Measurements from ENCODE around the gene ACSS1.
"Not testable (repeated sequence)": the region's sequence is repeated elsewhere in the genome, so short reads cannot be mapped to it uniquely, and the experiment has no call there.

Gene ACSS1

DNA sequence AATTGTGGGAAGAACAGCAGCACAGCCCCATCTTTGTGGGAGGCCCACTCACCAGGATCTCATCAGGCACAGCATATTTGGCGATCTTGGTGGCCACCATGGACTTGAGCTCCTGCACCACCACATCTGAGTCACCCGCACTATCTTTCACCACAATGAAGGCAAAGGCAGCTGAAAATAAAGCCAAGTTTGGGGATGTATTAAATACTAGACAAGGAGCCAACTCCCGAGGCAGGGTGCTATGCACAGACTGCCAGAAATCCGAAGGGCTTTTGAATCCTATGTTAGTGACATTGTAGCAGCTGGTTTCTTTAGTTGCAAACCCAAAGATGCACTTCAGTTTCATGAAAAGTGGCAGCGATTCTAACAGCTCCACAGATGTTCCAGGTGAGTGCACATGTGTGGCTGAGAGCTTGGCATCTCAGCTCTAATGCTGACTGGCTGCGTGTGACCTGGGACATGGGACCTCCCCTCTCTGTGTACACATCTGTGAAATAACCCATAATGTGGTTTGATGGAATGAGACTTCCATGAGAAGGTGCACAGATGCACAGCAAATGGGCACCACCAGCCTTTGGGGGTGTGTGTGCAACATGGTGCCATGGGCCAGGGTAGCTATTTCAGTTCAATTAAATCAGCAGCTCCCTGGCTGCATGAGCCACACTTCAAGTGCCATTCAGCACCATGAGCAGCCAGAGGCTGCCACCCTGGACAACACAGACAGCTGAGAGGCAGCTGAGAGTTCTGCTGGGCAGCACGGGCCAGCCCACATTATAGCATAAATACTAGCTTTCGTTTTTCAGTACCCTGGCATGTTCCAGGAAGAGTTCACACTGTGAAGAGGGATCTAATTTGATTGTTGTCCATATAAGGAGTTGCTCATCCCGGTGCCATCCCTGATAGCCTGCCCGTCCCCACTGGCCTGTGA, 48.5 kb downstream of the ACSS1 start:
- DNase-seq = no peak

DNA sequence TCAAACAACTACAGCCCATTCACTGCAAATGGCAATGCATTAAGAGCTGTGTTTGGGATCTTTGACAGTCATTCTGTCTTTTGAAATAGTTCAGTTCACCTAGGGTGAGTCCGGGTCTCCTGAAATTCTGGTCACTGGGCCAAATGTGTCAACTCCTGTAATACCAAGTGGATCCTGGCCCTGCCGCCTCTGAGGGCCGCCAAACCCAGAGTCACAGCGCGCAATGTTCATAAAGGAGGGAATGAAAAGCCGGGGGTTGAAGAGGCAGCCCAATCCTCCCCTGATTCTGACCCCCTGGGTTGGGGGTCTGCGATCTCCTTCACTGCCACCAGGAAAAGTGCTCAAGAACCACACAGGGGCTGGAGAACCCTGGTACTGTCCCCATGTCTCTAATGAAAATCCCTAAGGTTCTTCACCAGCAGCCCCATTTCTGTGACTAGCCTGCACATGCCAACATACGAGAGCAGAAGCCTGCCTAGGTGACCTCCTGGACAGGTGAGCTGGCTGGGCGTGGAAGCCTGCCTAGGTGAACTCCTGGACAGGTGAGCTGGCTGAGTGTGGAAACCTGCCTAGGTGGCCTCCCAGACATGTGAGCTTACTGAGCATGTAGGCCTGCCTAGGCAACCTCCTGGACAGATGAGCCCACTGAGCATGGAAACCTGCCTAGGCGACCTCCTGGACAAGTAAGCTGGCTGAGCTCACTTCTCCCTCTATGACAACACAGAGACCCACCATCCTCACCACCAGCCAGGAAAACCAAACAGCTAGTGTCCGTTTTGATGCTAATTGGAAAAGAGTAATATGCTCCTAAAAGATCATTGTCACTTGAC, 49.3 kb downstream of the ACSS1 start:
- DNase-seq = no peak

DNA sequence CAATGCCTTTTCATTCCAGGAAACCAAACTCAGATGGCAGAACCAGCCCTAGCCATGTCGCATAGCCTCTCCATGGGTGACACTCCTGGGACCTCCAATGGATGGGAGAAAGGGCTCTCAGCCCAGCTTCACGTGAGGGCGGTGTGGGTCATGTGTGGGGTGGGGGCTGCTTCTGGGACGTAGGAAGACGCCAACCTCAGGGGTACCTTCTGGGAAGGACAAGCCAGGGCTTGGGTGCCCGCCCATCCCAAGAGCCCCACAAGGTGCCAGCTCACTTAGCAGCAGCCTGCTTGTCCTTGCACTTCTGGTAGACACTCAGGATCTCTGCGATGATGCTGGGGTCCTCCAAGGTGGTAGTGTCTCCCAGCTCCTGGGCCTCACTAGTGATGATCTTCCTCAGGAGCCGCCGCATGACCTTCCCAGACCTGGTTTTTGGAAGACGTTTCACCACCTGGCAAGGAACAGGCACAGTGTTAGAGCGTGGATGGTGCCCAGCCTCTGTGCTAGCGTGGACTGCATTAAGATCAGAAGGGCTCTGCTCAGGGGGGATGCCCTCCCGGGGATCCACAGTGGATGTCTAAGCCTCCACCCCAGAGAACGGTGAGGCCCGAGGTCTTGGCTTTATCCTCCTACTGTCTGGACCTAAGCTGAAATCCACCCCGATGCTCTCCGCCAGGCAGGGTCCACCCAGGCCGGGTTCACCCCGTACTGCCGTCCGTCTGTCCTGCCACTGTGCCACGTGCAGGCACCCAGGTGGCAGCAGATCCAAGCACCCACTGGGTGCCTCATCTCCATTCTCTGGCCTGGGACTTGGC, 50.2 kb downstream of the ACSS1 start:
- no peak for DNase-seq

DNA sequence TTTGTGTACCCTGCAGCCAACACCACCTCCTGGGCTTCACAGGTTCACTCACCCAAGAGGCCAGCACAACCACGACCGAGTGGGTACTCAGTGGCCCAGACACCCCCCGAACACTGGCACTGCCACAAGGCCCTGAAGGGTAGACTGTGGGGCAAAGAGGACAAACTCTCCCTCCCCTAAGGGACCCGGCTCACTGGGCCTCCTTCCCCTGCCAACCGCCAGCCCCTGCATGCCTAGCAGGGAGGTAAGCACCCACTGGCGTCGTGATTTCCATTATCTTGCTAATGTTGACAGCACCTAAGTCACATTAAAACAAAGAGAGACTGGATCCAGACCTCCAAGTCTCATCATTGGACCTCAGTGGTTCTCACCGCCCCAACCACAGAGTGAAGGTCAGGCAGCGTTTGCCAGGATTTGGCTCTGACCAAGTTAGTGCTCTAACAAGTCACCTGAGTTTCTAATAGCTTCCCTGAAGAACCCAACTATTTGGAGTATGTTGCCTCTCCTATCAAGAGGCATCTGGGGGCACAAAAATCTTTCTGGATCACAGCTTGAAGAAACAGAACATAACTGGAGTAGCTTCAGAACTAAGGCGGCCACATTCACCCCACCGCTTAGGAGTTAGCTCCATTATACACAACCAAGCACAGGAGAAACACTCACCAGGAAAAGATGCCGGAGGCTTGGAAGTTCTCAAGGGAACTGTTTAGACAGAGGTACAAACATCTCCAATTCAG, 51.3 kb downstream of the ACSS1 start:
- DNase-seq = no peak

DNA sequence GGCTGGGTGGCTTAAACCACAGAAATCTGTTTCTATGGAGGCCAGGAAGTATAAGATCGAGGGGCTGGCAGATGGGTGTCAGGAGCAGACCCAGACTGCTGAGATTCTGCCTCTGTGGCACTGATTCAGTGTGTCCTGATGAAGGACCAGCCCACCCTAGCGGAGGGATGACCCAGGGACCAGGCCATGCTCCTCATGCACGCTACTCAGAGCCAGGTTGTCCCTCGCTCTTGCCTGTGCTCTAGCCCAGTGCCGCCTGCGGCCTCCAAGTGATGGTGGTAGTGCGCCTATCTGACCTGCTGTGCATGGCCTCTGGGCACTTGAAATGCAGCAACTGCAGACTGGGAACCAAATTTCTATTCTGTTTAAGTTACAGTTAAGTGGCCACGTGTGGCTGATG, 52.3 kb downstream of the ACSS1 start:
- no peak for DNase-seq

DNA sequence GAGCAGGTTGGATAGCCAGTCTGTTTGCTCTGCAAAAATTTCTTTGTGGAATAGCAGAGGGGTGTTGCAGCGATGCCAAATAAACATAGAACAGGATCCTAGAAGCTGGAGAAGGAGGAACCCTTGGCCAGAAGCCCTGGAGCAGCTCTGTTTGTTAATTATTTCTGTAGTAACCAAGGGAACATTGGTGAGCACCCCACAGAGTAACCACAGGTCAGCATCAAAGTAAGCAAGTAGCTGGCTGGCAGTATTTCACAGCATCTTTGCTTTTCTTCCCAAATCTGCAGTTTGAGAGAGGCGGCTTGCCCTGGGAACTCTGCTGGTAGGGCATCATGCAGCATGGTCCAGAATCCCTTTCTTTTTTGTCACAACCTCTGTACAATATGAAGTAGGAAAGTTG, 52.7 kb downstream of the ACSS1 start:
- no peak for DNase-seq

DNA sequence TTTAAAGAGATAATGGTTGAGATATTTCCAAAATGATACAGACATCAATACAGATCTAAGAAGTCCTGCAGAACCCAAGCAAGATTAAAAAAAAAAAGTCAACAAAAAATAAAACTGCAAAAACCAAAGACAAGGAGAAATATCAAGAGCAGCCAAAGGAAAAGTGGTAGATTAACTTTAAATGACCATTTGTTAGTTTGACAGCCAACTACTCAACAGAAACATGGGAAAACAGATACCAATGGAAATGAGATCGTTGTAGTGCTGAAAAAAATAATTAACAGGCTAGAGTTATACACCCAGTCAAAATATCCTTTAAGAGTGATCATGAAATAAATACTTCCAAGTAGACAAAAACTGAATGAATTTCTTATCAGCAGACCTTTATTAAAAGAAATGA, 54.9 kb downstream of the ACSS1 start:
- no peak for DNase-seq

DNA sequence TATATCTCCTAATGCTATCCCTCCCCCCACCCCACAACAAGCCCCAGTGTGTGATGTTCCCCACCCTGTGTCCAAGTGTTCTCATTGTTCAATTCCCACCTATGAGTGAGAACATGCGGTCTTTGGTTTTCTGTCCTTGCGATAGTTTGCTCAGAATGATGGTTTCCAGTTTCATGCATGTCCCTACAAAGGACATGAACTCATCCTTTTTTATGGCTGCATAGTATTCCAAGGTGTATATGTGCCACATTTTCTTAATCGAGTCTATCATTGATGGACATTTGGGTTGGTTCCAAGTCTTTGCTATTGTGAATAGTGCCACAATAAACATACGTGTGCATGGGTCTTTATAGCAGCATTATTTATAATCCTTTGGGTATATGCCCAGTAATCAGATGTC, 56.6 kb downstream of the ACSS1 start:
- not testable (repeated sequence) for DNase-seq

DNA sequence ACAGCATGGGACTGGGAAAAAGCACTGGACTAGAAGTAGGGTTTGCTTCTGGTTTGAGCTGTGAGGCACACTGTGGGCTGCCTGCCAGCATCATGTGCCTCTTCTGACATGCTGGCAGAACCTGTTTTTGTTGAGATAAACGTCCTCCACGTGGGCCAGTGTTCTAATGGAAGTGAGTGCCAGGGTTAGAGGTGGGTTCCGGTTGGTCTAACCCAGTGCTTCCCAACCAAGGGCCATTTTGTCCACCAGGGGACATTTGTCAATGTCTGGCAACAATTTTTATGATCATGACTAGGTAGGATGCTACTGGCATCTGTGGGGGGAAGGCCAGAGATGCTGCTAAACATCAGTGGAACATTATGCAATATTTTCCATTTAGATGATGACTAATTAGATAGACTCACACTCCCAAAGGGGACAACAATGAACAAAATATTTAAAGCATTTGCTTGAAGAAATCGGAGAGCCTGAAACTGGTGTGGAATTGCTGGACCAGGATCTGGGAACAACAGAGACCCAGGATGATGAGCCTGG, 57.6 kb downstream of the ACSS1 start:
- DNase-seq = no peak

DNA sequence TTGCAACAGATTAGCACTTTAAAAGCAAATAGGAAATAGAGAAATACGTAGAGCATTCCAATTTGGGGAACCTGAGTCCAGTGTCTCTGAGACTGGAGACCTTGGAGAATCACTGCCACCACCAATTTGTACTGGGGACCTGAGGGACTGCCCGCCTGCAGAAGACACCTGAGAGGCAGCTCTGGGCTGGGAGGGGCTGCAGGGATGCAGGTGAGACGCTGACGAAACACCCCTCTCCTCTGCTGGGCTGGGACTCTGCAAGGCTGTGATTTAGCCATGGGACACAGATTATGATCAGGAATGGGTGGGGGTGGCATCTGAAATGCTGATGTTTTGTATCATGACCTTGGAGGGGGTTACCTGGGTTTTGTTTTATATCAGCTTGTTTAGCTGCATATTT, 58.4 kb downstream of the ACSS1 start:
- DNase-seq = no peak

DNA sequence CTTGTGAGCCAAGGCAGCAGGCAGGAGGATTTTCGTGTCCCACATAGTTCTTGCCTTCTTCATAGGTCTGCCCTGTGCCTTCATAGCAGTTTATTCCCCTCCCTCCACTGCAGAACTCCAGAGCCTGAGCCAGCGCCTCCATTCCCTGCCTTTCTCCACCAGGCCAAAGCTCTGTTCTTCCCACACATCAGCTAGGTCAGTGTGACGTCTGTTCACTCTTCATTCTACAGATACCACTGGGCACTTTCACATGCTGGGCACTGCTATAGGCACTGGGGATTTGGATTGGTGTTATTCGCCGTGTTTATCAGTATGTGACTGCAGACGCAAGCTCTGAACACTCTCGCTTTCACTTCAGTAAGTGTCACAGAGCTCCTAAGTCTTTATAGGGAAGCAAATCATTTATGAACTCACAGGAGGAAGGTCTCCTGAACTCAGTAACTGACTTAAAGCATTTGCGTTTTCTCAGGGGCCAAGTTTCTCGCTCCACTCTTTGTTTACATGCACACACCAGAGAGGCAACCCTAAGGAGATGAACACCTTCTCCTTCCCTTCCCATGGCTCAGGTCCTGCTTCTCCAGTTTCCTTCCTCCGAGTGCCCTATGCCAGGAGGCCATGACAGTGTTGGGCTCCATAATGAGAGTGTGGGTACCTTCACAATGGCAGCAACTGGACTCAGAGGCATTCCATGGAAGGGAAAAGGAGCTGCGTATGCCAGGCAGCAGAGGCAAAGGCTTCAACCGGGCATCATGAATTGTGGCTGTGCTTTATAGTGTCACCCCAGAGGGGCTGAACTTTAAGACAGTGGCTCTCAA, 59.1 kb downstream of the ACSS1 start:
- DNase-seq = no peak

DNA sequence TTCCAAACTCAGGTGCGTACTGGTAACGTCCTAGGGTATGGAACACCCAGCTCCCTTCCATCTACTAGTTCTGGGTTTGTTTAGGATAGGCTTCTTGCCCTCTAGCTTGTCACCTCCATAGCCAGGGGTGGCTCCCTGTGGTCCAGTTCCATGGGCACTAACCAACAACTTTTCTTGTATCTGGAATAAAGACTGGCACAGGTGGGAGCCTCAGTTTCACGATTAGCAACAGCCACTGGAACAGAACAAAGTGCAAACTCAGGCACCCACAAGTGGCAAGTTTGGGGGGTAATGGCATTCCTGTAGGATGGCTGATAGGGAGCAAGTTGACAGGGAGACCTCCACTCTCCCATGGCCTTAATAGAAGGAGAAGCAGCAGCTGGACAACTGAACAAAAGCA, 59.8 kb downstream of the ACSS1 start:
- DNase-seq = no peak

DNA sequence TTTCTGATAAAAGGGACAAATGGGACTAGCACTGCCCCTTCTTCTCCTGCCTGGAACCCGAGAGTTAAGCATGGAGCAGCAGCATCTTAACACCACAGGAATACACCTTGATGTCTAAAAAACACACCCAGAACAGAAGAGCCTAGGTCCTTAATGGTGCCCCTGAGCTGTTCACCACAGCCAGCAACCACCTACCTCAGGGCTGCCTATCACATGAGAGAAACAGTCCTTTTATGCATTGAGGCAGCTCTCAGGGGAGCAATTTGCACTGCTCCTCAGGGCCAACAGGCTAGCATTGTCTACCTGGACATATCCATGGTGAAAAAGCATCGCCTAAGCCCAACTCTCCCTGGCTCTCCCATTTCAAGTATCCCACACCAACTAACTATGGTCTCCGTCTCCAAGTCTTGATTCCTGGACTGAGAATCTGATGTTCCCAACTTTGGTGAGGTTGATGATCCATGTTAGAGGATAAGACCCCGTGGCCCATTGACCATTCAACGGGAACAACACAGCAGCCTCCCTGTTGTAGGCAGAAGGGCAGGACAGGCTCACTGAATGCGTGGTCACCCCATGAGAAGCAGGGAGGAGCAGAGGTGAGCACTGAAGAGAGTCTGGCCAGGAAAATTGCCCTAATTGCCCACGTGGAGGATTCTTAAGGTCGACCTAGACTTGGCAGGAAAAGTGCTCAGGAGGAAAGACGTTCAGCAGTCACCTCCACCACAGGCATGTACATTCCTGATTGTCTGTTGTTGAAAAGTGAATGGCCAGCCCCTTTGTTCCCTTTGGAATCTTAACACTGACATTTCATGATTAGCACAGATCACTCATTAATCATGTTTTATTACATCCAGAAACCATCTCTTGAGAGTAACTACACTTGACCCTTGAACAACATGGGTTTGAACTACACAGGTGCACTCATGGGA, 61.2 kb downstream of the ACSS1 start:
- no peak for DNase-seq

DNA sequence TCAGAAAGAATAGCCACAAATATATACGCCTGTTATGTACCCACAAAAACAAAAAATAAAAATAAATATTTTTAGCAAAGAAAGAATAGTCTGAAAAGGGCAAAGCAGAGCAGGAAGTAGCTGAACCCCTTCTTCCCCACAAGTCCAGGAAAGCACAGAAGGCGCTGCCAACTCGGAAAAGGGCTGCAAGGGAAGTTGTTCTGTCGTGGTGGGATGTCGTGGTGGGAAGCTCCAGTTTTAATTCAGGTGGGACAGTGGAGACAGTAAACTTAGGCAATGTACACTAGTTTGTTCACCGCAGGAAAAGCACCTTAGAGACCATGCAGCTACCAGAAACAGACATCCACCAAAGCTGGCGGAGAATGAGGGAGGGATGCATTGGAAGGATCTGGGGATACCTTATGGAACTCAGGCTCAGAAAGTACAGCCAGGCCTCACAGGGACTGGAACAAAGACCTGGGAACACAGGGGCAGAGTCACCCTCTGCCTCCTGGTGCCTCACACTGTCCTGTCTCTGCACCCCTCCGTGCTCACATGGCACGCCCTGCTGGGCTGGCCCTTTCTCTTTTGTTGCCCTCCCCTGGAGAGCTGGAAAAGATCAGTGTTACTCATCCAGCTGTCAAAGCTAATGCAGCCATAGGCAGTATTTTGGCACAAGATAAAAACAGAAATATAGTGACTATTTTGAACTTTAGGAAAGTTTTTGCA, 62.0 kb downstream of the ACSS1 start:
- no peak for DNase-seq

DNA sequence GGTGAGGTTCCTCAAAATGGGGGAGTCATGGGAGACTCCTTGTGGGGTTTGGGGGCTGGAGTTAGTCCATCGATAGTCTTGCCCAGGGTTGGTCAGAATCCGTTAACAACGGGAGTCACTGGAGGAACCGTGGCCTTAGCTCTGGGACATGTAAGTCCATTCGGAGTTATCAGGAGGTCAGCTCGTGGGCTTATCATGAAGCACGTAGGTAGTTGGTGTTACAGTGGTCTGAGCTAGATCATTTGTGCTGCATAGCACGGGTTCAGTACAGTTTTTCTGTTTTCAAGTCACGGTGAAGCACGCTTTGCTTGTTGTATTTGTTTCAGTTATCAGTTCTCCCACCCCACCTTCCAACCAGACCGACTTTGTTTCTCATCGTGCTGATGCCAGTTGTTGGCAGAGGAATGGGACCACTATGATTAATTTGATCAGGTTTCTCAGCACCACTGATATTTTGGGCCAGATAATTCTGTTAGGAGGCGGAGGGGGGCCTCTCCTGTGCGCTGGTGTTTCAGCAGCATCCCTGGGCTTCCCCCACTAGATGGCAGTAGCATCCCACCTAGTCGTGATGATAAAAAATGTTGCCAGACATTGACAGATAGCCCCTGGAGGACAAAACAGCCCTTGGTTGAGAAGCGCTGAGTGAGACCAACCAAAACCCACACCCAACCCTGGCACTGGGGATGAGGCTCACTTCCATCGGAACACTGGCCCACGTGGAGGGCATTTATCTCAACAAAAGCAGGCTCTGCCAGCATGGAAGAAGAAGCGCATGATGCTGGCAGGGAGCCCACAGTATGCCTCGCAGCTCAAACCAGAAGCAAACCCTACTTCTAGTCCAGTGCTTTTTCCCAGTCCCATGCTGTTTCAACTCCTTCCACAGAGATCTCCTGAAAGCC, 63.2 kb downstream of the ACSS1 start:
- peak; percentile 90 for DNase-seq

DNA sequence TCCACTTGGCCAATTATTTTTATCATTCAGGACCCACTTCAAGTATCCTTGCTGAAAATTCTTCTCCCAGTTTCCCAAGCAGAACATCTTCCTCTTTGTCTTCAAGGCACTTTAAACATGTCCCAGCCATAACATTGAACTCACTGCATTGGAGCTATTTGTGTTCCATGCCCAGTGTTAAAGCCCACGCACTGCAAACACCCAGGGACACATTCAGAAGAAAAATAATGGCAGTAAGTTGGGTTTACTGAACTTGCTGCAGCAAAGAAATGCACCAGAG, 63.8 kb downstream of the ACSS1 start:
- no peak for DNase-seq

DNA sequence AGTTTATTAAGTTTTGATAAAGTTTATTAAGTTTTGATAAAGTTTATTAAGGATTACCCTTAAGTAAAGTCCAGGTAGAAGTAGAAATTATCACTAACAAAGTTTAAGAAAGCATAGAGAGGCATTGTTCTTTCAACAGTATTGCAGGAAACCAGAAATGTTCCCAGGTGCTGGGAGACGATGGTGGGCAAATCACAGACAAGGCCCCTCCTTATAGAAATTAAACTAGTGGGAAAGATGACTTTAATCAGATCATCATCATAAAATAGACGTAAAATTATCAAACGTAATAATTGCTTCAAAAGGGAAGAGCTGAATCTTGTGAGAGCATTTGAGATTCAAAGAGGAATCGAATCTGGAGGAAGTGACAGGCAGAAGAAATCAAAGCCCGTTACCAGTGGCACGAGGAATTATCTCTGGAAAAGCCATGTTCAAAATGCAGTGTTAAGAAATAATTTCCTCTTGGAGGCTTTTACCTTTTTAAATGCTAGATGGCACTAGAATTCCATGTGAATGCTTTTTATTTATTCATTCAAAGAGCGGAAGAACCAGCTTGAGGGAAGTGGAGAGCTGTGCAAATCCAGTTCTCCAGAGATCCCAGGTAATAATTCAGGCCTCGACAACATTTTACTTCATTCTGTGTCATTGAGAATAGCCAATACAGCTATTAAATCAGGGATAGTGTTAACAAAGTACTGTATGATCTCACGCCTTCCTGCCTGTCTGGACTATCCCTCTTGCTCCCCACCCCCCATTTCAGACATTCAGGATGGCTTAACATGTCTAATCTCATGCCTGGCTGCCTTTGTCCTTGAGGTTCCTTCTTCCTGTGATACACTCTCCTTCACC, 64.4 kb downstream of the ACSS1 start:
- DNase-seq = no peak

Data from CD4-positive, alpha-beta T cell treated with Interleukin-21 for 1 hour (primary cell).